ENCODE measurements around the gene WDR86.

WDR86 gene

GRCh38 chr7:151426904-151427704 lies 17.3 kb upstream of the WDR86 start:
- no peak for DNase-seq

- DNase-seq: no peak
Measured at GRCh38 chr7:151426441-151426903, 16.6 kb upstream of the WDR86 start.

- DNase-seq: no peak
Measured at GRCh38 chr7:151425670-151426440, 16.0 kb upstream of the WDR86 start.

GRCh38 chr7:151424799-151425198 lies 15.0 kb upstream of the WDR86 start:
- DNase-seq: no peak

- DNase-seq: no peak
Measured at GRCh38 chr7:151423936-151424335, 14.1 kb upstream of the WDR86 start.

- no peak for DNase-seq
Measured at GRCh38 chr7:151423226-151423625, 13.4 kb upstream of the WDR86 start.

GRCh38 chr7:151422212-151422611 lies 12.4 kb upstream of the WDR86 start:
- no peak for DNase-seq

- DNase-seq: no peak
Measured at GRCh38 chr7:151420144-151420543, 10.3 kb upstream of the WDR86 start.

- DNase-seq: no peak
Measured at GRCh38 chr7:151416941-151417315, 7.1 kb upstream of the WDR86 start.

GRCh38 chr7:151416112-151416940 lies 6.5 kb upstream of the WDR86 start:
- no peak for DNase-seq

GRCh38 chr7:151415375-151416105 lies 5.7 kb upstream of the WDR86 start:
- DNase-seq: no peak

- DNase-seq: no peak
Measured at GRCh38 chr7:151413241-151413640, 3.4 kb upstream of the WDR86 start.

- DNase-seq: no peak
Measured at GRCh38 chr7:151412318-151412717, 2.5 kb upstream of the WDR86 start.

- no peak for DNase-seq
Measured at GRCh38 chr7:151411551-151411950, 1.7 kb upstream of the WDR86 start.

- DNase-seq: peak; percentile 38
Measured at GRCh38 chr7:151410405-151411390, 860 bp upstream of the WDR86 start.

GRCh38 chr7:151408839-151409666 lies 785 bp downstream of the WDR86 start:
- peak; percentile 78 for DNase-seq

GRCh38 chr7:151408498-151408838 lies 1.4 kb downstream of the WDR86 start:
- no peak for DNase-seq

- no peak for DNase-seq
Measured at GRCh38 chr7:151406886-151407583, 2.8 kb downstream of the WDR86 start.

GRCh38 chr7:151406051-151406875 lies 3.6 kb downstream of the WDR86 start:
- DNase-seq: no peak
